Spinal cord (tissue), 10 donors: ENCODE results near the gene THOP1. TPM values are rescaled to one million over a fixed set of nuclear protein-coding genes. Genes with fewer than 3 reads are reported as not detected.

ENCODE experiments used
- DNase-seq, 6 donors: peaks; one replicate each; pipeline versions ENCODE4 v3.0.0 to v3.0.0-alpha.2; 2013 to 2015; ENCODE audit warnings: low spot score in 6 of 6, low read depth in 4 of 6
- H3K27ac ChIP-seq: one replicate; pipeline ENCODE4 v1.5.1; 2013; ENCODE audit warnings: low read depth, low read length, control low read depth
- H3K27me3 ChIP-seq: one replicate; pipeline ENCODE4 v1.6.1; 2013; ENCODE audit warnings: low read length; ENCODE audit not compliant: control insufficient read depth, insufficient read depth
- H3K36me3 ChIP-seq: one replicate; pipeline ENCODE4 v1.6.1; 2013; ENCODE audit warnings: low read length; ENCODE audit not compliant: control insufficient read depth, insufficient read depth
- H3K4me1 ChIP-seq: one replicate; pipeline ENCODE4 v1.6.1; 2013; ENCODE audit warnings: low read length; ENCODE audit not compliant: control insufficient read depth, insufficient read depth
- H3K4me3 ChIP-seq: one replicate; pipeline ENCODE4 v1.5.1; 2013; ENCODE audit warnings: low read depth, low read length, control low read depth
- H3K9me3 ChIP-seq: one replicate; pipeline ENCODE4 v1.6.1; 2013; ENCODE audit warnings: low read length; ENCODE audit not compliant: control insufficient read depth, insufficient read depth
- WGBS: methylation state at CpG from one replicate; pipeline ENCODE4 v1.1.5; 2013; ENCODE audit warnings: missing lambda C conversion rate; ENCODE audit not compliant: insufficient coverage; 5-methylcytosine and 5-hydroxymethylcytosine counted together
- polyA plus RNA-seq, 2 donors: library from polyadenylated mRNA; unstranded; fragments of 120-200 nt; gene quantifications; one replicate each; pipeline ENCODE4 v1.2.1, GENCODE V29; 2013; ENCODE audit not compliant: insufficient read length in 2 of 2
- total RNA-seq, 2 donors: library from RNA; depleted of rRNA in 1 of 2; stranded (reverse); fragments of 120-200 nt in 1 of 2; fragments of >200 nt in 1 of 2; gene quantifications; one replicate each; pipeline versions ENCODE4 v1.2.3 to v1.2.4, GENCODE V29; 2013 to 2014
- donor health status: healthy.

THOP1 gene
- total and polyA plus RNA-seq, 4 donors, result 42.2 to 89.0 (median 63.1) TPM

DNA sequence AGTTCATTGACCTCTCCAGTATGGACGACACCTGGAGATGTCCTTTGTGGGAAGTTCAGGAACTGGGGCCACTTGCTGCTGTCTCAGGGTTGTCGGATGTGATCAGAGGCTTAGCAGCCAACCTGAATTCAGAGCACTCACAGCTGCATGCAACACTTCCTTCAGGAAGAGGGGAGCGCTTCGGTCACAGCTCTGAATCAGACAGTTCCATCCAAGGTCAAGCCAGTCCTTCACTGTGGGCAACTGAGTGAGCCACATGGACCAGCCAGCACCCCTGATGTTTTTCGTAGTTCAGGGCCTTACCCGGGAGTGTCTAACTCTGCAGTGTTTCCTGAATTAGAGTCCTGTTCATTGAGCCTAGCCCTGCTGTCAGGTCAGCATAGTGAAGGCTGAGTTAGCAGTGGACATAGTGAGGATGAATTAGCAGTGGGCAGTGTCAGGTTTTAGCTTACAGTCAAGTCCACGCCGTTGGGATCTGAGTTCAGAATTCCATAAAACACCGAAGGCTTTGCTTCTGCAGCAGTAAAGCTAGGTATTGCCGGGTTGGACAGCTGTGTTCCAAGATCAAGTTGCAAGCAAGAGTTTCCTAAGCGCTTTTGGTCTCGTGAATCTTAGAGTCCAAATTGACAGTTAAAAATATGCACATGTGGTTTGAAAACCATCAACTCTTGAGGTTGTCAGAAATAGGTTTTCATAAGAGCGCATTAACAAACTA lies 61.0 kb downstream of the THOP1 start:
- H3K27ac ChIP-seq, result no peak overlapping the region
- DNase-seq, result no peak
- peaks cover 8% of the 10 kb centered on the region for H3K36me3 ChIP-seq
- WGBS, result 85% methylated on average over 12 of the region's 13 CpGs
- H3K27me3 ChIP-seq, result no peaks in the 10 kb centered on the region
- no peak overlapping the region for H3K4me3 ChIP-seq
- H3K9me3 ChIP-seq, result peaks cover 4% of the 10 kb centered on the region
- H3K4me1 ChIP-seq, result peaks cover 9% of the 10 kb centered on the region

GRCh38 chr19:2847507-2847906 lies 62.2 kb downstream of the THOP1 start:
- no peak overlapping the region for H3K4me3 ChIP-seq
- no peaks in the 10 kb centered on the region for H3K27me3 ChIP-seq
- H3K4me1 ChIP-seq, result peaks cover 3% of the 10 kb centered on the region
- no peak overlapping the region for H3K27ac ChIP-seq
- WGBS, result 100% methylated on average over 3 of the region's 3 CpGs
- DNase-seq, result no peak
- H3K9me3 ChIP-seq, result peaks cover 4% of the 10 kb centered on the region
- peaks cover 18% of the 10 kb centered on the region for H3K36me3 ChIP-seq

DNA sequence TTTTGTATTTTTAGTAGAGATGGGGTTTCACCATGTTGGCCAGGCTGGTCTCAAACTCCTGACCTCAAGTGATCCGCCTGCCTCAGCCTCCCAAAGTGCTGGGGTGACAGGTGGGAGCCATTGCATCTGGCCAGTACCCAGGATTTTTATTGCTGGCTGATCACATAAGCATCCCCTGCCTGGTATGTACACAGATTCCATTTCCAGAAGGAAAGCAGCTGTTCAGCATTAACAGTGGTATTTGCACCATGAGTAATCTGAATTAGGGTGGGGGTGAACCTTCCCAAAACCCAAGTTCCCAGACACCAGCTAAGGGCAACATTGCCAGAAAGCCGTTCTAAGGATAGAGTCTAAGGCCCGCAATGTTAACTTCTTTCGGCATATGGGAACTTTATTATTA lies 63.3 kb downstream of the THOP1 start:
- no peak overlapping the region for H3K27ac ChIP-seq
- no peak for DNase-seq
- H3K4me1 ChIP-seq, result no peaks in the 10 kb centered on the region
- 100% methylated on average over 1 of the region's 4 CpGs for WGBS
- no peak overlapping the region for H3K4me3 ChIP-seq
- peaks cover 29% of the 10 kb centered on the region for H3K36me3 ChIP-seq
- peaks cover 10% of the 10 kb centered on the region for H3K9me3 ChIP-seq
- H3K27me3 ChIP-seq, result no peaks in the 10 kb centered on the region

- peaks cover 33% of the 10 kb centered on the region for H3K36me3 ChIP-seq
- DNase-seq, result no peak
- H3K4me1 ChIP-seq, result no peaks in the 10 kb centered on the region
- H3K27ac ChIP-seq, result no peak overlapping the region
- H3K9me3 ChIP-seq, result peaks cover 12% of the 10 kb centered on the region
- 100% methylated on average over 1 of the region's 3 CpGs for WGBS
- no peaks in the 10 kb centered on the region for H3K27me3 ChIP-seq
- no peak overlapping the region for H3K4me3 ChIP-seq
These were observed 65.1 kb downstream of the THOP1 start for GRCh38 chr19:2850256-2850925.

- Histone ChIP-seq H3K9me3 (peaks cover 12% of the 10 kb centered on the region), H3K4me1 (no peaks in the 10 kb centered on the region), H3K4me3 (no peak overlapping the region), H3K36me3 (peaks cover 33% of the 10 kb centered on the region), H3K27me3 (no peaks in the 10 kb centered on the region), H3K27ac (no peak overlapping the region)
- WGBS, result 100% methylated on average over 1 of the region's 10 CpGs
- DNase-seq, result no peak
These were observed 67.3 kb downstream of the THOP1 start for GRCh38 chr19:2852598-2852997.

DNA sequence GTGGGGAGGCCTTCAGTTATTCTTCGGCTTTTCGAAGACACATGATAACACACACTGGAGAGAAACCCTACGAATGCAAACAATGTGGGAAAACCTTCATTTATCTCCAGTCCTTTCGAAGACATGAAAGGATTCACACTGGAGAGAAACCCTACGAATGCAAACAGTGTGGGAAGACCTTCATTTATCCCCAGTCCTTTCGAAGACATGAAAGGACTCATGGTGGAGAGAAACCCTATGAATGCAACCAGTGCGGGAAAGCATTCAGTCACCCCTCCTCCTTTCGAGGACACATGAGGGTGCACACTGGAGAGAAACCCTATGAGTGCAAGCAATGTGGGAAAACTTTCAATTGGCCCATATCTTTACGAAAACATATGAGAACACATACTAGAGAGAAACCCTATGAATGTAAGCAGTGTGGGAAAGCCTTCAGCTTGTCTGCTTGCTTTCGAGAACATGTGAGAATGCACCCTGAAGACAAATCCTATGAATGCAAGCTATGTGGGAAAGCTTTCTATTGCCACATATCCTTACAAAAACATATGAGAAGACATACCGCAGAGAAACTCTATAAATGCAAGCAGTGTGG lies 67.8 kb downstream of the THOP1 start:
- 93% methylated on average over 3 of the region's 11 CpGs for WGBS
- H3K4me1 ChIP-seq, result no peaks in the 10 kb centered on the region
- no peak overlapping the region for H3K27ac ChIP-seq
- H3K36me3 ChIP-seq, result peaks cover 33% of the 10 kb centered on the region
- H3K4me3 ChIP-seq, result no peak overlapping the region
- H3K9me3 ChIP-seq, result peaks cover 12% of the 10 kb centered on the region
- H3K27me3 ChIP-seq, result no peaks in the 10 kb centered on the region
- no peak for DNase-seq

DNA sequence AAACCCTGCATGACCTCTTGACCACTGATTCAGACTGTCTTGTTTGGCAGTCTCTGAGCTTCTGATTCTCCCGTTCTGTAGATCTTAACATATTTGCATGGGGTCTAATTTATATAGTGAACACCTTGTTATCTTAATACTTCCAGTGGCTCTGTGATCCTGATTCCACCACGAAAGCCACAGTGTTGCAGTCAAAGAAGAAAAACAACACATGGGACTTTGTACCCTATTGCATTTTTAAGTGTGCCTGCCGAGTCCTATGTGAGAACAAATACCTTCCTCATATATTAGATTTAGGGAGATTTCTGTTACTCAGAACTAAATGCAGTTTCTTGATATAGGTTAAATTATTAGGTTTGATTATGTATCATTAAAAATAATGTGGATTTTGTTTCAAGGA lies 69.5 kb downstream of the THOP1 start:
- H3K36me3 ChIP-seq, result peaks cover 42% of the 10 kb centered on the region
- DNase-seq, result no peak
- H3K4me3 ChIP-seq, result no peak overlapping the region
- H3K4me1 ChIP-seq, result no peaks in the 10 kb centered on the region
- WGBS, result no CpG with 5 or more reads among the region's 3 CpGs
- no peaks in the 10 kb centered on the region for H3K27me3 ChIP-seq
- peaks cover 8% of the 10 kb centered on the region for H3K9me3 ChIP-seq
- H3K27ac ChIP-seq, result no peak overlapping the region

DNA sequence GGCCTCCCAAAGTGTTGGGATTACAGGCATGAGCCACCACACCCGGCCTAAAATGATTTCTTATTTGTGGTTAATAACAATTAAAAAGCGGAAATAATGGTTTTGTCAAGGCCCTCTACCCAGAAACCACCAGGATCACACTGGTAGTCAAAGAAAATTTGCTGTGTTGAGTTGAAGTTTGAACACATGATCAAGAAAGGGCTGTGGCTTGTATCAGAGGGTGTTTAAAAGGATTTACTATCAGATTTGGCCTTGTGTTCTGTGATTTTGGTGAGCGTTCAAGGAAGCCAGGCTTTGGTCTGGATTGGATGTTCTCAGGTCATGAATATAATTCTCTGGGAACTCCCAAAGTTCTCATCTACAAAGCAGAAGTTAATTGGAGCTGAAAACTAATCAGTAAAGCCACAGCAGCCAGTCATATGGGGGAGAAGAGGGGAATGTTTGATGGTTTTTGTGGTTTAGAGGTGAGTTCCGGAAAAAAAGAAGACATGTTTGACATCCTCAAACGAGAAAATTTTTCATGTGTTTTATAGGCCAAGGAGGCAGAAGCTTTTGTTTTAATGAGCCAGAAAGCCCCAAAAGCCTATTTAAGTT lies 71.3 kb downstream of the THOP1 start:
- Histone ChIP-seq H3K9me3 (peaks cover 8% of the 10 kb centered on the region), H3K36me3 (peaks cover 37% of the 10 kb centered on the region), H3K27me3 (no peaks in the 10 kb centered on the region), H3K4me1 (no peaks in the 10 kb centered on the region), H3K4me3 (no peak overlapping the region), H3K27ac (no peak overlapping the region)
- no peak for DNase-seq
- WGBS, result 95% methylated on average over 4 of the region's 5 CpGs

DNA sequence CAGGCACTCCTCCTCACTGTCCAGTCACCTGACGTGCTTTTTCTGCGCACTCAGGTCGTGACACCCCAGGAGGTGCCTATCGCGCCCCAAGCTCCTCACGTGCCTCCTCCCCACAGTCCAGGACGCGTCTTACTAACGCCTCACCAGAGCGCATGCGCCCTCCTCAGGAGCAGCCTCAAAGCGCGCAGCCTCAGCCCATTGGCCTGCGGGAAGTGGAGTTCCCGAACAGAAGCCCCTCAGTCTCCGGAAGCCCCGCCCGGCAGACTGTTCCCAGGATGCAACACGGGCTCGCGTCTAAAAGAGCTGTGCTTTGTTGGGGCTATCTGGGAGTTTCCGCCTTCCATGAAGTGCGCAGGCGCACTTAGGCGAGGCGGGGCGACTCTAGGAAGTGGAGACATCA lies 73.6 kb downstream of the THOP1 start:
- Histone ChIP-seq H3K27me3 (no peaks in the 10 kb centered on the region), H3K36me3 (peaks cover 16% of the 10 kb centered on the region), H3K9me3 (no peaks in the 10 kb centered on the region), H3K4me1 (no peaks in the 10 kb centered on the region), H3K27ac (no peak overlapping the region), H3K4me3 (no peak overlapping the region)
- WGBS, result 68% methylated on average over 27 of the region's 27 CpGs
- DNase-seq, result no peak
